ENCODE data around the gene JADE1.

JADE1 gene

GRCh38 chr4:128879283-128879682, 69.8 kb downstream of the JADE1 start:
- DNase-seq = no peak

- DNase-seq = no peak
Measured at GRCh38 chr4:128879971-128880370, 70.5 kb downstream of the JADE1 start.

GRCh38 chr4:128880662-128881061, 71.2 kb downstream of the JADE1 start:
- no peak for DNase-seq

- DNase-seq = no peak
Measured at GRCh38 chr4:128904821-128905220, 95.3 kb downstream of the JADE1 start.

- DNase-seq = no peak
Measured at GRCh38 chr4:128906581-128906980, 97.1 kb downstream of the JADE1 start.

- no peak for DNase-seq
Measured at GRCh38 chr4:128907981-128908380, 98.5 kb downstream of the JADE1 start.

- no peak for DNase-seq
Measured at GRCh38 chr4:128908735-128909134, 99.2 kb downstream of the JADE1 start.

GRCh38 chr4:128913228-128913627, 103.7 kb downstream of the JADE1 start:
- no peak for DNase-seq

- DNase-seq = no peak
Measured at GRCh38 chr4:128915544-128915943, 106.0 kb downstream of the JADE1 start.

- no peak for DNase-seq
Measured at GRCh38 chr4:128916832-128917231, 107.3 kb downstream of the JADE1 start.

- DNase-seq = no peak
Measured at GRCh38 chr4:128917781-128918180, 108.3 kb downstream of the JADE1 start.

- no peak for DNase-seq
Measured at GRCh38 chr4:128921954-128922353, 112.5 kb downstream of the JADE1 start.
